Measurements from ENCODE around the gene ITPK1.
"Not testable (repeated sequence)": the region's sequence is repeated elsewhere in the genome, so short reads cannot be mapped to it uniquely, and the experiment has no call there.

ITPK1 gene

DNA sequence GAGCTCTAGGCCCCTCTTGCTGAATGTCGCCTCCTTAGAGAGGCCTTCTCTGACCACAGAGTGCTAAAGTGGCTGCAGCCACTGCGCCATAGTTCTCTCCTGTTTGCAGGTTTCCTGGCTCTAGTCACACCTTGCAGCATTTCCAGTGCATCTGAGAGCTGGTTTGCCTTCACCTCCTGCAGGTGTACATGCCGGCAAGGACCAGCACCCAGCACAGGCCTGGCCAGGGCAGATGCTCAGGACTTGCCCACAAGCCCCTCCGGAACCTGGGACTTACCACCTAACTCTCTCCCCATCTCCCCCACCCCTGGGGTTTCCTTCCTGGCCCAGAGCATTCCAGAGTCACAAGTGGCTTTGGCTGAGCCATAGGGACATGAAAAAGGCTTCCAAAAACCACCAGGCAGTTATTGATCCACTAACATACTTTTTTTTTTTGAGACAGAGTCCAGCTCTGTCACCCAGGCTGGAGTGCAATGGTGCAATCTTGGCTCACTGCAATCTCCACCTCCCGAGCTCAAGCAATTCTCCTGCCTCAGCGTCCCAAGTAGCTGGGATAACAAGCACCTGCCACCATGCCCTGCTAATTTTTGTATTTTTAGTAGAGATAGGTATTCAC is 9.1 kb downstream of the ITPK1 start:
- Histone ChIP-seq H3K27ac (ENCODE audit: low read depth in 2 of 2, low read length in 2 of 2) (no peak overlapping the region), H3K27me3 (ENCODE audit: control insufficient read depth in 2 of 2, insufficient read depth in 2 of 2, low read length in 2 of 2) (no peaks in the 10 kb centered on the region), H3K4me1 (ENCODE audit: control insufficient read depth in 2 of 2, insufficient read depth in 2 of 2, low read length in 2 of 2) (peaks cover 28 to 31% of the 10 kb centered on the region in 2 donors), H3K9me3 (ENCODE audit: control insufficient read depth in 2 of 2, low read length in 2 of 2) (no peaks in the 10 kb centered on the region), H3K36me3 (ENCODE audit: control insufficient read depth in 2 of 2, insufficient read depth in 2 of 2, low read length in 2 of 2) (peaks cover 0 to 3% of the 10 kb centered on the region in 2 donors), H3K4me3 (ENCODE audit: low read length in 2 of 2) (no peak overlapping the region), H3K9ac (ENCODE audit: low read depth in 1 of 2, low read length in 2 of 2) (no peak overlapping the region)

DNA sequence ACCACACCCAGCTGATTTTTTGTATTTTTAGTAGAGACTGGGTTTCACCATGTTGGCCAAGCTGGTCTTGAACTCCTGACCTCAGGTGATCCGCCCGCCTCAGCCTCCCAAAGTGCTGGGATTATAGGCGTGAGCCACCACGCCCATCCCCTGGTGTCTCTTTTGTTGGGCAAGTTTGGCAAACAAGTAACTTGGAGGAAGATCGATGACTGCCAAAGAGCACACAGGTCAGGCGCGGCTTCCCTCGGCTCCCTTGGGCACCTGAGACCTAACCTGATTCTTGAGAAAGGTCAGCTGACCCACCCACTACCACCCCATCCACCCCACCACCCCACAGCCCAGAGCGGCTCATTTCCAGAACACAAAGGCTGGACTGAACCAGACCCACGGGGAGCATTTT is 9.9 kb downstream of the ITPK1 start:
- not testable (repeated sequence) for H3K9ac ChIP-seq (ENCODE audit: low read depth in 1 of 2, low read length in 2 of 2); H3K27me3 ChIP-seq (ENCODE audit: control insufficient read depth in 2 of 2, insufficient read depth in 2 of 2, low read length in 2 of 2); H3K27ac ChIP-seq (ENCODE audit: low read depth in 2 of 2, low read length in 2 of 2); H3K36me3 ChIP-seq (ENCODE audit: control insufficient read depth in 2 of 2, insufficient read depth in 2 of 2, low read length in 2 of 2); H3K9me3 ChIP-seq (ENCODE audit: control insufficient read depth in 2 of 2, low read length in 2 of 2); H3K4me3 ChIP-seq (ENCODE audit: low read length in 2 of 2)
- peaks cover 28 to 31% of the 10 kb centered on the region in 2 donors for H3K4me1 ChIP-seq (ENCODE audit: control insufficient read depth in 2 of 2, insufficient read depth in 2 of 2, low read length in 2 of 2)

DNA sequence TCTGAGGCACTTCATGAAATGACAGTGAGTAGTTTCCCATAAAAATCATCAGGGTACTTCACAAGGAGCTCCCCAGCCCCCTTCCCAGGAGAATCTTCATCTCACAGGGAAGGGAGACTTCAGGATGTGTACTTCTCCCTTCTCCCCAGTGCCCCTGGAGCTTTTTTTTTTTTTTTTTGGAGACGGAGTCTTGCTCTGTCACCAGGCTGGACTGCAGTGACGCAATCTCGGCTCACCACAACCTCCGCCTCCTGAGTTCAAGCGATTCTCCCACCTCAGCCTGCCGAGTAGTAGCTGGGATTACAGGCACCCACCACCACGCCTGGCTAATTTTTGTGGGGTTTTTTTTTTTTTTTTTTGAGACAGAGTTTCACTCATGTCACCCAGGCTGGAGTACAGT is 10.4 kb downstream of the ITPK1 start:
- Histone ChIP-seq H3K9me3 (ENCODE audit: control insufficient read depth in 2 of 2, low read length in 2 of 2) (no peaks in the 10 kb centered on the region), H3K9ac (ENCODE audit: low read depth in 1 of 2, low read length in 2 of 2) (no peak overlapping the region), H3K27me3 (ENCODE audit: control insufficient read depth in 2 of 2, insufficient read depth in 2 of 2, low read length in 2 of 2) (no peaks in the 10 kb centered on the region), H3K4me3 (ENCODE audit: low read length in 2 of 2) (no peak overlapping the region), H3K27ac (ENCODE audit: low read depth in 2 of 2, low read length in 2 of 2) (no peak overlapping the region), H3K36me3 (ENCODE audit: control insufficient read depth in 2 of 2, insufficient read depth in 2 of 2, low read length in 2 of 2) (peaks cover 0 to 3% of the 10 kb centered on the region in 2 donors), H3K4me1 (ENCODE audit: control insufficient read depth in 2 of 2, insufficient read depth in 2 of 2, low read length in 2 of 2) (peaks cover 28 to 29% of the 10 kb centered on the region in 2 donors)

DNA sequence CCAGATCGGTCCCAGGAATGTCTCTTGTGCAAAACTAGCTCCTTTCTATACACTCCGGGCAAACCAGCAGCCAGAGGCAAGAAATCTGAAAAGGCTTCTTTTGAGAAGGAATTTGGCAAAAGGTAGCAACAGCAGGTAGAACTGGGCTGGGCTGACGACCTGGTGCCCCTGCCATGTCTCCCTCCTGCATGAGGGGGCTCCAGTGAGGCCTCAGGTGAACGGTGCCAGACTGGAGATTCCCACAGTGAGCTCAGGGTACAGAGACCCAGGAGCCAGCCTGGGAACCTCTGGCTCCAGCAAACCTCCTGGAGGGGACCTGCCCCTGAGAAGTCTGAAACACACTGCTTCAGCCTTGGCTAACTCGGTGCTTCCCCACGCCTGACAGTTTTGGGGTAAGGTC is 10.8 kb downstream of the ITPK1 start:
- Histone ChIP-seq H3K4me3 (ENCODE audit: low read length in 2 of 2) (no peak overlapping the region), H3K9ac (ENCODE audit: low read depth in 1 of 2, low read length in 2 of 2) (no peak overlapping the region), H3K4me1 (ENCODE audit: control insufficient read depth in 2 of 2, insufficient read depth in 2 of 2, low read length in 2 of 2) (peaks cover 28 to 29% of the 10 kb centered on the region in 2 donors), H3K27me3 (ENCODE audit: control insufficient read depth in 2 of 2, insufficient read depth in 2 of 2, low read length in 2 of 2) (no peaks in the 10 kb centered on the region), H3K27ac (ENCODE audit: low read depth in 2 of 2, low read length in 2 of 2) (no peak overlapping the region), H3K36me3 (ENCODE audit: control insufficient read depth in 2 of 2, insufficient read depth in 2 of 2, low read length in 2 of 2) (peaks cover 0 to 3% of the 10 kb centered on the region in 2 donors), H3K9me3 (ENCODE audit: control insufficient read depth in 2 of 2, low read length in 2 of 2) (no peaks in the 10 kb centered on the region)

DNA sequence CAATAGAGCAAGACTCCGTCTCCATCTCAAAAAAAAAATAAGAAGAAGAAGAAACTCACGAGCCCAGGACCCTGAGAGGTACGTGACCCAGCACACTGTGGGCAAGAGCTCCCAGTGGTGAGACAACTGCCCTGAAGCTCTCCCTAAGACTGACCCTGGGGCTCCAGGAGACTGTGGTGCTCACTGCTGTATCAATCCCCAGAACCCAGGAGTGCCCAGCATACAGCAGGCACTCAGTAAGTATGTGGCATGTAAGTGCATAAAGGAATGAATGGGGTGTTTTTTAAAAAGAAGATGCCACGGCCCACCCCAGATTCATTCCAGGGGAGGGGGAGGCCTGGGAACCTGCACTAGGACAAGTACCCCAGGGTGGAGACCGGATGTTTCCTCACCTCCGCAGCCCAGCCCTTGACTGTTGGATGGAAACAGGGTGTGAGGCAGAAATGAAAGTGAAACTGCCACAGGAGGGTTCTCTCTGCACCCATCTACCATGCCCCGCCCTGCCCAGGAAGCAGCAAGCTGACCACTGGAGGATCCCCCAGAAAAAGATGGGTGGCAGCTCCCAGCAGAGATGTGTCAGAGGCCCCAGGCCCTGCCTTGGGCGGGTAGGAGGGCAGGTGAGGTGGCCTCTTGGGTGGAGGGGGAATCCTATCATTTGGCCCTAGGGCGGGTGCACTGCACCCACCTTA is 12.2 kb downstream of the ITPK1 start:
- peak overlapping the region in 1 of 2 donors; percentile 30 for H3K9ac ChIP-seq (ENCODE audit: low read depth in 1 of 2, low read length in 2 of 2)
- peak overlapping the region; percentile 45 to 65 for H3K27ac ChIP-seq (ENCODE audit: low read depth in 2 of 2, low read length in 2 of 2)
- H3K4me1 ChIP-seq (ENCODE audit: control insufficient read depth in 2 of 2, insufficient read depth in 2 of 2, low read length in 2 of 2), result peaks cover 26 to 28% of the 10 kb centered on the region in 2 donors

DNA sequence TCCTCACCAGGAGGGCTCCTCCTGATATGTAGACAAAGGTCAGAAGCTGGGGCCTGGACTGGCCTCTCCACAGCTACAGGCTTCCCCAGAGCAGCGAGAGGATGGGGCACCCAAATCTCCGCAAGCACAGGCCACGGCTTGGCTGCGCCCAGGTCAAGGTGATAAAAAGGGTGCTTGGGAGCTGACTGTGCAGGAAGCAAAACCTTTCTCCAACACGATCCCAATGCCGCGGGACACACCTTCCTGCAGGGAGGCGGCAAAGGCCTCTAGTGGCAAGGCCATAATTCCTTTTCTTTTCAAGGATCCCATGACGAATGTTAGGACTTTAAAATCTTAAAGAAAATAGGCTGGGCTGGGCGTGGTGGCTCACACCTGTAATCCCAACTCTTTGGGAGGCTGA is 13.6 kb downstream of the ITPK1 start:
- H3K27me3 ChIP-seq (ENCODE audit: control insufficient read depth in 2 of 2, insufficient read depth in 2 of 2, low read length in 2 of 2), result no peaks in the 10 kb centered on the region
- no peak overlapping the region for H3K9ac ChIP-seq (ENCODE audit: low read depth in 1 of 2, low read length in 2 of 2)
- H3K36me3 ChIP-seq (ENCODE audit: control insufficient read depth in 2 of 2, insufficient read depth in 2 of 2, low read length in 2 of 2), result no peaks in the 10 kb centered on the region
- peaks cover 17 to 19% of the 10 kb centered on the region in 2 donors for H3K4me1 ChIP-seq (ENCODE audit: control insufficient read depth in 2 of 2, insufficient read depth in 2 of 2, low read length in 2 of 2)
- no peak overlapping the region for H3K27ac ChIP-seq (ENCODE audit: low read depth in 2 of 2, low read length in 2 of 2)
- no peak overlapping the region for H3K4me3 ChIP-seq (ENCODE audit: low read length in 2 of 2)
- no peaks in the 10 kb centered on the region for H3K9me3 ChIP-seq (ENCODE audit: control insufficient read depth in 2 of 2, low read length in 2 of 2)

More for the DNA sequence above, 12.2 kb downstream of the ITPK1 start:
- H3K36me3 ChIP-seq (ENCODE audit: control insufficient read depth in 2 of 2, insufficient read depth in 2 of 2, low read length in 2 of 2), result no peaks in the 10 kb centered on the region
- H3K4me3 ChIP-seq (ENCODE audit: low read length in 2 of 2), result peak overlapping the region; percentile 4 to 44
- H3K9me3 ChIP-seq (ENCODE audit: control insufficient read depth in 2 of 2, low read length in 2 of 2), result no peaks in the 10 kb centered on the region
- no peaks in the 10 kb centered on the region for H3K27me3 ChIP-seq (ENCODE audit: control insufficient read depth in 2 of 2, insufficient read depth in 2 of 2, low read length in 2 of 2)

DNA sequence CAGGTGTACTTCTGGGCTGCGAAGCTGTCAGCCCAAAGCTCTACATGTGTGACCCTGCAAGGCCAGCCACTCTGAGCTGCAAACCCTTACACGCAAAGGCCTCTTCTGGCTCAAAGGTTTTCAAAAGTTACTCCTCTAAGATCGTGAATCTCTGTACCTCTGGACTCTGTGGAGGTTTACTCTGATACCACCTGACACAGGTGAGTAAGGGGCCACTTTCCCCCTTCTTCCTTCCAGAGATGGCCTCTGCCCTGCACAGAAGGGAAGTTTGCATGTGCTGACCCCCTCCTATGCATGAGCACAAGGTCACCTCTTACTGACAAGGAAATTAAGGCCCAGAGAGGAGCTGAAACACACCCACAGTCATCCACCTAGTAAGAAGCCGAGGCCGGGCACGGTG is 14.5 kb downstream of the ITPK1 start:
- no peaks in the 10 kb centered on the region for H3K9me3 ChIP-seq (ENCODE audit: control insufficient read depth in 2 of 2, low read length in 2 of 2)
- H3K9ac ChIP-seq (ENCODE audit: low read depth in 1 of 2, low read length in 2 of 2), result no peak overlapping the region
- H3K4me1 ChIP-seq (ENCODE audit: control insufficient read depth in 2 of 2, insufficient read depth in 2 of 2, low read length in 2 of 2), result peaks cover 13% of the 10 kb centered on the region in 2 donors
- no peaks in the 10 kb centered on the region for H3K27me3 ChIP-seq (ENCODE audit: control insufficient read depth in 2 of 2, insufficient read depth in 2 of 2, low read length in 2 of 2)
- H3K36me3 ChIP-seq (ENCODE audit: control insufficient read depth in 2 of 2, insufficient read depth in 2 of 2, low read length in 2 of 2), result no peaks in the 10 kb centered on the region
- no peak overlapping the region for H3K27ac ChIP-seq (ENCODE audit: low read depth in 2 of 2, low read length in 2 of 2)
- H3K4me3 ChIP-seq (ENCODE audit: low read length in 2 of 2), result no peak overlapping the region

DNA sequence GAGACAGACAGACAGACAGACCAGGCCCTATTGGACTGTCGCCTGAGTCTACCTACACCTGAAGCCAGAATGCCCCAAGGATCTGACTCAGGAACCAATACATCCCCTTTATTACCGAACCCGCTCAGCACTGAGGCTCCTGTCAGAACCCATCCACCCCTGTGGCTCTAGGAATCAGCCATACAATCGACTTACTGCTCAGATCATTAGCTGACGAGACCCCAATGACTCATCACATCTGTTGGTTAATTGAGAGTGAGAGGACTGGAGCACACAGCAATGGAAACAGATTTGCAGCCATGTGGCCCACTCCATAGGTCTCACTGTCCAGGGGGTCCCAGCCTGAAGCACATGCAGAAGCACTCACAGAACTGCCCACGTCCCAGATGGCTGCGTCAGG is 15.2 kb downstream of the ITPK1 start:
- H3K27me3 ChIP-seq (ENCODE audit: control insufficient read depth in 2 of 2, insufficient read depth in 2 of 2, low read length in 2 of 2), result no peaks in the 10 kb centered on the region
- H3K27ac ChIP-seq (ENCODE audit: low read depth in 2 of 2, low read length in 2 of 2), result no peak overlapping the region
- H3K36me3 ChIP-seq (ENCODE audit: control insufficient read depth in 2 of 2, insufficient read depth in 2 of 2, low read length in 2 of 2), result no peaks in the 10 kb centered on the region
- no peaks in the 10 kb centered on the region for H3K9me3 ChIP-seq (ENCODE audit: control insufficient read depth in 2 of 2, low read length in 2 of 2)
- H3K4me3 ChIP-seq (ENCODE audit: low read length in 2 of 2), result no peak overlapping the region
- H3K9ac ChIP-seq (ENCODE audit: low read depth in 1 of 2, low read length in 2 of 2), result no peak overlapping the region
- H3K4me1 ChIP-seq (ENCODE audit: control insufficient read depth in 2 of 2, insufficient read depth in 2 of 2, low read length in 2 of 2), result peaks cover 12 to 13% of the 10 kb centered on the region in 2 donors

DNA sequence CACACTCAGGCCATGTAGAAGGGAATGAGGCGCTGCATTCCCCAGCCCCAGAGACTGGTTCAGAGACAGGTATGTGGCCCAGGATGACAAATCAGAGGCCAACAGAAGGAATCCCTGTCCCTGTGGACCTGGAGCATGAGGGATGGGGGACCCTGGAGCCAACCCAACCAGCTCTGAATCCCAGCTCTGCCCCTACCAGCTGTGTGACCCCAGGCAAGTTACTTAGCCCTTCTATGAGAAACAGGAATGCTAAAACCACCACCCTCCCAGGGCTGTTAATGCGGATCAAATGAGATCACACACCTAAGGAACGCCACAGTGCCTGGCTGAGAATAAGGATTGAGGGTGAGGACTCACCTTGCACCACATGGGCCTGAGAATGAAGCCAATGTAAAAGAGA is 15.6 kb downstream of the ITPK1 start:
- Histone ChIP-seq H3K4me3 (ENCODE audit: low read length in 2 of 2) (no peak overlapping the region), H3K4me1 (ENCODE audit: control insufficient read depth in 2 of 2, insufficient read depth in 2 of 2, low read length in 2 of 2) (peaks cover 12 to 13% of the 10 kb centered on the region in 2 donors), H3K27ac (ENCODE audit: low read depth in 2 of 2, low read length in 2 of 2) (no peak overlapping the region), H3K9ac (ENCODE audit: low read depth in 1 of 2, low read length in 2 of 2) (no peak overlapping the region), H3K36me3 (ENCODE audit: control insufficient read depth in 2 of 2, insufficient read depth in 2 of 2, low read length in 2 of 2) (no peaks in the 10 kb centered on the region), H3K27me3 (ENCODE audit: control insufficient read depth in 2 of 2, insufficient read depth in 2 of 2, low read length in 2 of 2) (no peaks in the 10 kb centered on the region), H3K9me3 (ENCODE audit: control insufficient read depth in 2 of 2, low read length in 2 of 2) (no peaks in the 10 kb centered on the region)

DNA sequence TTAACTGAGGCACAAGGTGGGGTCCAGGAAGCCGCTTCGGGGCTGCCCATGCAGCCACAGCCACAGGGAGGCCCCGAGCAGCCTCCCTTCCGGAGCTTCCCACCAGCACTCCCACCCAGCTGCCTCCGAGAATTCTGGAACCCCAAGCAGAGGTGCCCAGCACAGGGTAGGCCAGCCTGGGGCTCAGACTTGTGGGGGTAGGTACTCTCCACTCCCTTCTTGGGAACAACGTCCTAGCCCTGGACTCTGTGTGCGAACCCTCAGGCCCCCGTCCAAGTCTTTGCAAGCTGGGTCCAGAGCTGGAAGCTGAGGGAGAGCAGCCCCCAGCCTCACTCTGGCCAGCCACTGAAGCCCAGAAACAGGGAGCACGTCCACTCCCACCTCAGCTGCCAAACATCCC is 16.1 kb downstream of the ITPK1 start:
- Histone ChIP-seq H3K27me3 (ENCODE audit: control insufficient read depth in 2 of 2, insufficient read depth in 2 of 2, low read length in 2 of 2) (no peaks in the 10 kb centered on the region), H3K9me3 (ENCODE audit: control insufficient read depth in 2 of 2, low read length in 2 of 2) (no peaks in the 10 kb centered on the region), H3K27ac (ENCODE audit: low read depth in 2 of 2, low read length in 2 of 2) (no peak overlapping the region), H3K9ac (ENCODE audit: low read depth in 1 of 2, low read length in 2 of 2) (no peak overlapping the region), H3K36me3 (ENCODE audit: control insufficient read depth in 2 of 2, insufficient read depth in 2 of 2, low read length in 2 of 2) (no peaks in the 10 kb centered on the region), H3K4me1 (ENCODE audit: control insufficient read depth in 2 of 2, insufficient read depth in 2 of 2, low read length in 2 of 2) (peaks cover 8 to 13% of the 10 kb centered on the region in 2 donors), H3K4me3 (ENCODE audit: low read length in 2 of 2) (no peak overlapping the region)

All from mucosa of rectum (tissue), 2 donors.